GM10266 (cell line): ENCODE data around the gene AASS.

Source experiments
- DNase-seq: peaks from one replicate; pipeline ENCODE4 v3.0.0; 2012; ENCODE audit errors: extremely low spot score
- CTCF ChIP-seq: IDR thresholded peaks from 2 replicates; pipeline ENCODE4 v1.5.1; 2012; ENCODE audit warnings: mild to moderate bottlenecking, low read depth; ENCODE audit not compliant: control insufficient read depth, insufficient read depth; ENCODE audit errors: missing control alignments

The AASS gene

GRCh38 chr7:122033641-122034040 is 110.4 kb downstream of the AASS start:
- no peak for TF ChIP-seq CTCF
- no peak for DNase-seq

GRCh38 chr7:122027058-122027457 is 117.0 kb downstream of the AASS start:
- DNase-seq, result no peak
- TF ChIP-seq CTCF, result no peak
